Measurements from ENCODE around the gene FKBP1A.
"Not testable (repeated sequence)": the region's sequence is repeated elsewhere in the genome, so short reads cannot be mapped to it uniquely, and the experiment has no call there.

FKBP1A gene

GRCh38 chr20:1415667-1416468, 23.0 kb upstream of the FKBP1A start:
- no peak for DNase-seq

- no peak for DNase-seq
These were observed 22.1 kb upstream of the FKBP1A start for GRCh38 chr20:1414982-1415381.

GRCh38 chr20:1405801-1406200, 12.9 kb upstream of the FKBP1A start:
- DNase-seq: no peak

GRCh38 chr20:1403624-1404023, 10.8 kb upstream of the FKBP1A start:
- no peak for DNase-seq

GRCh38 chr20:1402149-1402548, 9.3 kb upstream of the FKBP1A start:
- no peak for DNase-seq

GRCh38 chr20:1401451-1401907, 8.6 kb upstream of the FKBP1A start:
- DNase-seq: no peak

- DNase-seq: not testable (repeated sequence)
These were observed 7.0 kb upstream of the FKBP1A start for GRCh38 chr20:1399678-1400366.

GRCh38 chr20:1398185-1398584, 5.3 kb upstream of the FKBP1A start:
- DNase-seq: not testable (repeated sequence)

- DNase-seq: no peak
These were observed 4.9 kb upstream of the FKBP1A start for GRCh38 chr20:1397710-1398109.

GRCh38 chr20:1396702-1397101, 3.8 kb upstream of the FKBP1A start:
- DNase-seq: no peak

GRCh38 chr20:1396264-1396663, 3.4 kb upstream of the FKBP1A start:
- no peak for DNase-seq

- DNase-seq: no peak
These were observed 1.8 kb upstream of the FKBP1A start for GRCh38 chr20:1394686-1395085.

GRCh38 chr20:1393507-1393882, 641 bp upstream of the FKBP1A start:
- no peak for DNase-seq

GRCh38 chr20:1392443-1392692, 486 bp downstream of the FKBP1A start:
- no peak for DNase-seq

- peak; percentile 16 for DNase-seq
These were observed 1.0 kb downstream of the FKBP1A start for GRCh38 chr20:1391640-1392442.

GRCh38 chr20:1390581-1391403, 2.1 kb downstream of the FKBP1A start:
- DNase-seq: no peak

- DNase-seq: peak; percentile 41
These were observed 2.9 kb downstream of the FKBP1A start for GRCh38 chr20:1389703-1390580.

GRCh38 chr20:1388741-1389483, 3.9 kb downstream of the FKBP1A start:
- peak; percentile 39 for DNase-seq

- DNase-seq: no peak
These were observed 4.6 kb downstream of the FKBP1A start for GRCh38 chr20:1388253-1388652.

GRCh38 chr20:1386323-1386722, 6.5 kb downstream of the FKBP1A start:
- no peak for DNase-seq

Data from CD4-positive, alpha-beta T cell treated with Interleukin-17A for 1 hour (primary cell).